Measurements from ENCODE around the gene KAZN. TPM values are rescaled to one million over a fixed set of nuclear protein-coding genes. Genes with fewer than 3 reads are reported as not detected.
"Not testable (repeated sequence)": the region's sequence is repeated elsewhere in the genome, so short reads cannot be mapped to it uniquely, and the experiment has no call there.

KAZN gene
- total RNA-seq = 2.2 TPM
- long read RNA-seq, partial matches to known transcripts = 3 of 9 reads
- long read RNA-seq, other reads (novel, unspliced or antisense) = 3 of 9 reads

DNA sequence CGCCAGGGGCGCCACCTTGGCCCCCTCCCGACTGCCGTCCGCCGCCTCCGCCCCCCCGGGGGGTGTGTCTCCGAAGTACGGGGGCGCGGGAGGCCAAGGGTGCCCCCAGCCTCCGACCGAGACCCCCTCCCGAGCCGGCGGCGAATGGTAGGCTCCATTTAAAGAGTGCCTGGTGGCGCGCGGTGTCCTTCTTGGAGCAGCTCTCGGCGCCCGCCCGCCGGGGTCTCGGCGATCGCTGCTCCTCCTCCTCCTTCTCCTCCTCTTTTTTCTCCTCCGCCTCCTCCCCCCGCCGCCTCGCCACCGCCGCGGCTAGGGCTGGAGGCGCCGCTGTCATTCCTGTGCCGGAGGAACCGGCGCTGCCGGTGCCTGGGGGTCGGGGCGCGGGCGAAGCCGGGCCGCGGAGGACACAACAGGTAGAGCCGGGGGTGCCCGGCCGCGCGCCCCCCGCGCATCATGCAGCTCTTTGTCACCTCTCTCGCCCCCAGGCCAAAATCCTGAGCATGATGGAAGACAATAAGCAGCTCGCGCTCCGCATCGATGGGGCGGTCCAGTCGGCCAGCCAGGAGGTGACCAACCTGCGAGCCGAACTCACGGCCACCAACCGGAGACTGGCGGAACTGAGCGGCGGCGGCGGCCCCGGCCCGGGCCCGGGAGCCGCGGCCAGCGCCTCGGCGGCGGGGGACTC is at the start of gene KAZN:
Gene KAZN, plus strand, starts transcription at position 188 of the 685 bp plus-strand sequence.
- intact Hi-C loops (cut with micrococcal nuclease) = no loop called here
- DNase-seq (peak; percentile 39), ATAC-seq (peak; percentile 72)

DNA sequence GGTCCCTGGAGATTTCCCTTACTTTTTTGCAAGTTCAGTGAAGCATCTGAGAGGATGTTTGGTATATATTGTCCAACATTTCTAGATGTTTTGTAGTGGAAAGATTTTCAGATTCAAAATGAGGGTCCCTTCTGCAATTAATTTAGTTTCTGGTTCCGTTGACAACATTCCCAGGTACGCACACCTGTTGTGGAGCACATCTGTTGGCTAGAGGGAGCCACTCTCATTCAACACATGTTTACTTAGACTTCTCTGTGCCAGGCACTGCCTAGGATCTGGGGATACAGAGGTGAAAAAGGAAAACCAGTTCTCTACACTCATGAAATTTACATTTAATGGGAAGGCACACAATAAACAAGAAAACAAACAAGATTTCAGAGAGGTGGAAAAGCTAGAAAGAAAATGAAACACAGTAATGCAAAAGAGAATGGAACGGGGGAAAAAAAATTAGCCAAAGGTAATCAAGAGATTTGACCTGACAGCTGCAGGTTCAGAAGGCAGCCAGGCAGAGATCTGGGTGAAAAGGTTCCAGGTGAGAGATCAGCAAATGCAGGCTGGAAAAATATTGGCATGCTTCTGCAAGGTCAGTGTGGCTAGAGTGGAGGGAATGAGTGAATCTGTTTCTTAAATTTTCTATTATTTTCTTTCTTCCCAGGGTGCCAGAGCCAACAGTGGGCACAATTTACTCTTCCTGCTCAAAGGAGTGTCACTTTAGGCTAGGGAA is 48.4 kb upstream of the KAZN start:
- intact Hi-C loops (cut with micrococcal nuclease) = no loop called here
- ATAC-seq (no peak), DNase-seq (no peak)

DNA sequence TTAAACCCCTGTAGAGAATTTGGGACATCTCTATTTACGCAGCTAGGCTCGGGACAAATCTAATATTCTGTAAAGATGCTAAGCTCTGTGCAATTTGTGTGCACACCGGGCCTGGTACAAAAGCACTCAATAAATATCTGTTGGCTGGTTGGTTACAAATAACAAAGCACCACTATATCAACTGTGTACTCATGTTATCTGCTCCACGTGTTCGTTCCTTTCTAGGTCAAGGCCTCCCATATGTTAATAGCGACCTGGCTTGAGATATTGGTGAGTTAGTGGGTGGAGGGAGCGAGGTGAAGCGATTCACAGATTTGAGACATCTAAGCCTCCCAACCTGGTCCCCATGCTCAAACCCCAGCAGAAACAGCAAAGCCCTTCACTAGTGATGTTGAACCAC is 47.1 kb upstream of the KAZN start:
- no peak for DNase-seq
- intact Hi-C loops (cut with micrococcal nuclease) = no loop called here
- ATAC-seq = no peak

DNA sequence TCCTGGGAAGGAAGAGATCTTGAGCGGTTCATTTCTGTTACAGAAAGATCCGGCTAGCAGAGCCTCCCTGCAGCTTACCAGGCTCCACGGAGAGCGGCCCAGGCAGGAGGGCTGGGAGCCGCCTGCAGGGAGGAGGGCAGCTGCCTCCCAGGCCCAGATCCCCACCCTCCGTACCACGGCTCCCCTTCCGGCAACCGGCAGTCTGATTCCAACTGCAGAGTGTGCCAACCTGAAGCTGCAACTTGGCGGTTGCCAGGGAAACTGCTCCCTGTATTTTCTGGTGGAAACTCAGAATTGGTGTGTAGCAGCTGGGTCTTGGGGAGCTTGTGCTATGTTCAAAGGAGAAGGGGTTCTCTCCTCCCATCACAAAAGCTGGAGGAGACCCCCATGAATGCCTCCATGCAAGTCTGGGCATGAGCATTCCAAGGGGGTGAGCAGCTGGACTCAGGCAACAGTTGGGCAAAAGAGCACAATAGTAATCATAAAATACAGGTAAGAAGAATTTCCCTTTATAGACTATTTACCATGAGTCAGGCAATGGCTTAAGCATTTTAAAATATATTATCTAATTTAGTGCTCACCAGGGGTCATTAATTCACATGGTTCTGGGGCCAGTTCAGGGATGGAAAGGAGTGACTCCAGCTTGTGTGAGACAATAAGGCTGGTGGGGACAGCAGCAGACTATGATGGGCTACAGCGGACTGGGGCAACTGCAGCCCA is 46.1 kb upstream of the KAZN start:
- intact Hi-C loops (cut with micrococcal nuclease) = no loop called here
- ATAC-seq (no peak), DNase-seq (no peak)

DNA sequence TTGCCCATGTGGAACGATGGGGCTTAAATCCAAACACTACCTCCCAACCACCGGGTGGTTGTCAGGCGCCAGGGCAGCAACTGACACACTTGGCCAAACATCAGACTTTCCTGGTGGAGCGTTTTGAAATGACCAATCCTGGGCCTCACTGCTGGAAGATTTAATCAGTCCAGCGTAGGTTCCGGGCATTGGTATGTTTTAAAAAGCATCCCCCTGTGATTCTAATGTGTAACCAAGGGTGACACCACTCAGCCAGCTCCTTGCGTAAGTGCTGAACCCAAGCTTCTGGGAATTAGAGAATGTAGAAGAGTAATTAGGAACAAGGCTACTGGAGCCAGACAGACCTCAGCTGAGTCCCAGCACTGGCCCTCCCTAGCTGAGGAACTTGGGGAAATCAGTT is 44.8 kb upstream of the KAZN start:
- ATAC-seq = peak; percentile 66
- no peak for DNase-seq
- intact Hi-C loops (cut with micrococcal nuclease) = no loop called here

DNA sequence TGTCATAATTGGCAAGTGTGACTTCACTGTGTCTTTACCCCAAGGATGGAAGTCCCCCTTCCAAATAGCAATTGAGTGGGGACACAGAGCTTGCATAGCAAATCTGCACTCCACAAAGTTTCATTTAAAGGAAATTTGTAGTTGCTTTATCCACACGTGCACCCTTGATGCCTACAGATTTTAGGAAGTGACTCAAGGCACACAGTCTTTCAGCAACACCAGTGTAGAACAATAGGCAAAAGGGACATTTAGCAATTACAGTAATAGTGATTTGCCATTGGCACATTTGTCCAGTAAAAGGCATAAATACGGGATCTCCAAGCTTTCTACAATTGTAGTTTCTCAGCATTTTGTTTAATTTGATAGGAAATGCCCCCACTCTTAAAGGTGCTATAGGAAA is 43.4 kb upstream of the KAZN start:
- no peak for DNase-seq
- intact Hi-C loops (cut with micrococcal nuclease) = no loop called here
- no peak for ATAC-seq

DNA sequence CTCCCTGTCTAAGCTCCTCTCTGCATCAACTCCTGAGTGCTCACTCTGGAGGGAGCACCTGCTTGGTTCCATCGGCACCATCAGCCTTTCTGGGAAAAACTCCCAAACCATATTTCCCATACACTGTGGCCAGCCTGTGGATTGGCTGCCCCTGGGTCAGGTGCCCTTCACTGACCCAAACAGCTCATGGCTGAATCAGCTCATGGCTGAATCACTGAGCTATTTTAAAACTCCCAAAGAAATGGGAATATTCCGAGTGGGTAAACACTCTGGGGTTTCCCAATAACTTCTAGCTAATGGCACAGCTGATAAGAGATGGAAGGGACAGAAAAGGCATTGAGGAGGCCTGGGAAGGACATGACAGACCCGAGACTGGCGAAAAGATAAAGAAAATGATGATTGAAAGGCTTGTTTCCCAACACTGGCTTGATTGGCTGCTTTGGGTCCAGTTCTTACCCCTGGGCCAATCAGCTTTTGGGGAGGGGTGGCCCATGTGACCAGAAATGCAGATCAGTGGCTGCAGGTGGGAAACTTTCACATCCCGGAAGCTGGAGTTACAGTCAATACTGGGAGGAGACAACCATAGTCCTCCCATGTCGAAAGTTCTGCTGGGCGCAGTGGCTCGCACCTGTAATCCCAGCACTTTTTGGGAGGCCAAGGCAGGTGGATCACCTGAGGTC is 37.3 kb upstream of the KAZN start:
- intact Hi-C loops (cut with micrococcal nuclease) = no loop called here
- ATAC-seq = no peak
- DNase-seq = no peak

DNA sequence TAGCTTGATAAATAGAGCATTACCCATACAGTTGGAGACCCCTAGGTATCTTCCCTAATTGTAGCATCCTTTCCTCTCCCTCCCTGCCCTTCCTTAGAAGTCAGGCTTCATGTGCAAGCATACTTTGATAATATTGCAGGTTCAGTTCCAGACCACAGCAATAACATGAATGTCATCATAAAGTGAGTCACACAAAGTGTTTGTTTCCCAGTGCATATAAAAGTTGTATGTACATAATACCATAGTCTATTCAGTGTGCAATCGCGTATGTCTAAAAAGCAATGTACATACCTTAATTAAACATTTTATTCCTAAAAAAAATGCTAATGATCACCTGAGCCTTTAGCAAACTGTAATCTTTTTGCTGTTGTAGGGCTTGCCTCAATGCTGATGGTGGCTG is 33.4 kb upstream of the KAZN start:
- ATAC-seq (no peak), DNase-seq (no peak)
- intact Hi-C loops (cut with micrococcal nuclease) = no loop called here

DNA sequence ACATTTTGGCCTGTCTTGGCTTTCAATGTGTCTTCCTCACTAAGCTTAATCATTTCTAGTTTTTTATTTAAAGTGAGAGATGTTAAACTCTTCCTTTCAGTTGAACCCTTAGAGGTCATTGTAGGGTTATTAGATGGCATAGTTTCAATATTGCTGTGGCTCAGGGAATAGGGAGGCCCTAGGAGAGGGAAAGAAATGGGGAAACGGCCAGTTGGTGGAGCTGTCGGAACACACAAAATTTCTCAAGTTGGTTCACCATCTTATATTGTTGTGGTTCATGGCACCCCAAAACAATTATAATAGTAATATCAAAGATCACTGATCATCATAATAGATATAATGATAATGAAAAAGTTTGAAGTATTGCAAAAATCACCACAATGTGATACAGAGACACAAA is 31.4 kb upstream of the KAZN start:
- no peak for ATAC-seq
- intact Hi-C loops (cut with micrococcal nuclease) = no loop called here

DNA sequence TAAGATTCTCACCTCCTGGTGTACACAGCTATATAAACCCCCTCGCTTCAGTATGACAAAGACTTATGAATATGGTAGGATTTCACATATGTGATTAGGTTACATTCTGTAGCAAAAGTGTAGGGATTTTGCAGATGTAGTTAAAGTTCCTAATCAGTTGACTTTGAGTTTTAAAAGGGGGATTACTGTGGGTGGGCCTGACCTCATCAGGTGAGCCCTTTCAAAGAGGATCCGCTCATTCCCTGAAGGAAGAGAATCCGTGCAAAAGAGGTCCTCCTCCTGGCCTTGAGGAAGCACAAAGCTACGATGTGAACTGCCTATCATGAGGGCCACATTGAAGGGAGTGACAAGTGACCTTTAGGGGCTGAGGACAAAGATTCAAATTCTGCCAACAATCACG is 30.6 kb upstream of the KAZN start:
- DNase-seq (no peak), ATAC-seq (no peak)
- intact Hi-C loops (cut with micrococcal nuclease) = no loop called here

More for the DNA sequence above, 31.4 kb upstream of the KAZN start:
- DNase-seq = no peak

DNA sequence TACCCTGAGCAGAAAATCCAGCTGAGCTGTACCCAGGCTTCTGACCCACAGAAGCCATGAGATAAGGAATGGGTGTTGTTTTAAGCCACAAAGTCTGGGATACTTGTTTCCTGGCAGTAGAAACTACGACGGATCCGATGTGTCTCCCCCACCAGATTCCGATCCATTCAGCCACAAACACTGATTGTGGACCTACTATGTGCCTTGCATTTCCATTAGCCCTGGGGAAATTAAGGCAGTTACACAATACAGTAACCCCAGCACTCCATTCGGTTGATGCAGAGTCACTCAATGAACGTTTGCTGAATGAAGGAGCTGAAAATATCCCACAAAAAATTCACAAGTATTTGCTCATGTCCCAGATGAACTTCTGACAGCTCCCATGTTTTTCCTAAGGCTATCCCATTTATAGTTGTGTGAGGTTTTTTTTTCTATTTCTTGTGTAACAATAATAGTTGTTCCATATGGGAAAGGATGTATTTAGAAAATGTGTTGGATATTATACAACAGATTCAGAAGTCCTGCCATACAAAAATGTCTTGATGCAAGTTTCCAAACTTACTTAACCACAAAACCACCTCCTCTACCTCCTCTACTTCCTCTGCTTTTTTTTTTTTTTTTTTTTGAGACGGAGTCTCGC is 29.6 kb upstream of the KAZN start:
- intact Hi-C loops (cut with micrococcal nuclease) = no loop called here
- no peak for DNase-seq
- no peak for ATAC-seq

DNA sequence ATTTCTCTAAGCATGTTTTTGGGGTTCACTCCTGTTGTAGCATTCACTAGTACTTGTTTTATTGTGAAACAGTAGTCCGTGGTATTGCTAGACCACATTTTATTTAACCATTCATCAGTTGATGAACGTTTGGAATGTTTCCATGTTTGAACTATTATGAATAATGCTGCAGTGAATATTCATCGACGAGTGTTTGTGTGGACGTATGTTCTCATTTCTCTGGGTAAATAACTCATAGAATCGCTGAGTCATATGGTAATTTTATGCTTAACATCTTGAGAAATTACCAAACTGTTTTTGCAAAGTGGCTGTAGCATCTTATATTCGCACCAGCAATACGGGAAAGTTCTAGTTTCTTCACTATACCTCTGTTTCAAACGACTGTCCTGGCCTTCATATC is 28.0 kb upstream of the KAZN start:
- ATAC-seq = no peak
- no peak for DNase-seq
- intact Hi-C loops (cut with micrococcal nuclease) = no loop called here

DNA sequence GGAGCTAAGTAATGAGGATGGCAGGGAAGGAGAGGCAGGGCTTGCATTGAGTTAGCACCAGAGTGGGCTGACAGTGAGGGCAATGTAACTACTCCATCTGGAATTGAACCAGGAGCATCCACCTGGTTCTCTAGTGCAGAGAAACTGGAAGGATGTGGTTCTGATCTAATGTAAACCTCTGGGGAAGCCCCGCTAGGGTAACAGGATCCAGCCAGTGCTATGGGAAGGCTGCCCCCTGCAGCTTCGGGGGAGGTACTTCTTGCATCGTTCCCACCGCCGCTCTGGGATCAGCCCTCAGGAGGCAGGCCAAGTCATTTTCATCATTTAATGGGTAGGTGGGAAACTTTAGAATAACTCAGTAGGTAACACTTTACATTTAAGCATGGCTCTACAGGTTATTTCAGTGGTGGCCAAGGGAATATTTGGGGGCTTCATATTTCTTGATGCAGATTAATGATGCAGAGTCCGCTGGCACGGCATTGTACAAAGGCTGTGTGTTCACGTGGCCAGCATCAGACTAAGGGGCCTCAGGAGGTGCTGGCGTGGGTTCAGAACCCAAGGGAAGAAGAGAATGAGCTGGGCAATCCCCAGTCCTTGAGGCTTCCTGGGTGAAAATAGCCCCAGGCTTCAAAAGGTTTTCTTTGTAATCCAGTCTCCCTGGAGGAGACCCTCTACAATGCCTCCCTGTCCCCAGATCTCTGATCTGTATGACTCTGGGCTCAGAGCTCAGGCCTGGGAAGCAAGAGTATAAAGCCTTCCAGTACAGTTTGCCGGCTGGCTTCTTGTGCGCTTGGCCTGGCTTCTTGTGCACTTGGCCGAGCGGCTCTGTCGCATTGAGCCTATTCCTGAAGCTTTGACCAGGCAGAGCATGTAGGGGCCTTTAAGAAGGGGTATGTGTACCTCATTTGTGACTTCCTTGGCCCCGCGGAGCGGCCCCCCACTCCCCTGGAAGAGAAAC is 26.4 kb upstream of the KAZN start:
- intact Hi-C loops (cut with micrococcal nuclease) = no loop called here
- DNase-seq (no peak), ATAC-seq (no peak)

DNA sequence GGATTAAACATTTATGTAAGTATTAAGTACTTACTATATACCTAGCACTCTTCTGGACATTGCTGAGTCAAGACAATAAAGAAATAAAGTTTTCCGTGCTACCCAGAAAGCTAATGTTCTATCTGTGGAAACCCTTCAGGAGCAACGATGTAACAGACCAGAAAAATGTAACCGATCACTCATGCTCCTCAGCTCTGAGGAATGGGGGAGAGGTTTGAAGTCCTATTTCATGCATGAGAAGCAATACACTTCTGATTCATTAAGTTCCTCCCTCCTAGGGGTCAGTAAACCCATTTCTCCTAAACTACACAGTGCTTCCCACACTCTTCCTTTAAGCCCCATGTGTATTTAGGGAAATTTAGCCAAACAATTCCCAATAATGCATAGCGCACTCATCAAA is 25.6 kb upstream of the KAZN start:
- ATAC-seq = no peak
- DNase-seq = no peak
- intact Hi-C loops (cut with micrococcal nuclease) = no loop called here

DNA sequence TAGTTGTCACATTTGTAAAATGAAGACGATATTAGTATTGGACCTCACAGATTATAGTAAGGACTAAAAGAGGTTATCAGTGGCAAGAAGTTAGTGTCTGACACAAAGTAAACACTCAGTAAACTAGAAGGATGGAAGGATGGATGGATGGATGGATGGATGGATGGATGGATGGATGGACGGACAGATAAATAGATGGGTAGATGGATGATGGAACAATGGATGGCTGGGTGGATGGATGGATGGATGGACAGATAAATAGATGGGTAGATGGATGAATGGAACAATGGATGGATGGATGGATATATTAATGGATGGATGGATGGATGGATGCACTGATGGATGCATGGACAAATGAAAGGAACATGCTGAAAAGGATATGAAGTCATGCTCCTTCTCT is 22.3 kb upstream of the KAZN start:
- intact Hi-C loops (cut with micrococcal nuclease) = no loop called here

DNA sequence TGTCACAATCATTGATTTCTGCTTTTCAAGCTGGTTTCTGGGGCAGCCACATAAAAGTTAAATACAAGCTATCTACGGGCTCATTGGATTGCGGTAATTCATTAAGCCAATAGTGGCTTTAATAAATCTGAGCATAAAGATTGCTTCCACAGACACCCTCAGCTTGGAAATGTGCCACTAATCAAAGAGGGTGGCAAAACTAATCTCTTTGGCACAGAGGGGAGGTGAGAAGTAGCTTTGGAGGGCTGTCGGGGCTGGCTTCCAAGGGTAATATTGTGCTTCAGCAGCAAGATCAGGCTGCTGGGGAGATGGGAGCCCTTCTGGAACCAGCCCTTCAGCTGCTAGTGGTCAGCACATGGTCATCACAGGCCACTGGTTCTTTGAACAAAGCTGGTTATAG is 21.2 kb upstream of the KAZN start:
- intact Hi-C loops (cut with micrococcal nuclease) = no loop called here
- DNase-seq (no peak), ATAC-seq (no peak)

More for the DNA sequence above, 22.3 kb upstream of the KAZN start:
- DNase-seq = no peak
- ATAC-seq = no peak

DNA sequence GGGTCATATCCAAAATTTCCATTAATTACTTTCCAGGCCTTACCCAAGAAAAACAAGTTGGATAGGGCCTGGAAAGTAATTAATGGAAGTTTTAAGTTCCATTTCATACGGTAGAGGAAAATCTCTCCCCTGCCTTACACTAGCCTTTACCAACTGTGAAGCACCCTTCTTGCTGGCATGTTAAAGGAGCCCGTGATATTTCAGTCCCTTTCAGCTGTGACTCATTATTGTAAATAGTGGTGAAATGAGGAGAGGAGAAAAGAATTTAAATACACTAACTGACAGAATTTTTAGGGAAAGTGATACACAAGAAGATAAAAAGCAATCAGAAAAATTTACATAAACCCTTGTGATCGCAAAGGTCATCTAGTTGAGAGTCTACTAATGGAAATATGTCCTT is 20.3 kb upstream of the KAZN start:
- DNase-seq (no peak), ATAC-seq (no peak)
- intact Hi-C loops (cut with micrococcal nuclease) = no loop called here

DNA sequence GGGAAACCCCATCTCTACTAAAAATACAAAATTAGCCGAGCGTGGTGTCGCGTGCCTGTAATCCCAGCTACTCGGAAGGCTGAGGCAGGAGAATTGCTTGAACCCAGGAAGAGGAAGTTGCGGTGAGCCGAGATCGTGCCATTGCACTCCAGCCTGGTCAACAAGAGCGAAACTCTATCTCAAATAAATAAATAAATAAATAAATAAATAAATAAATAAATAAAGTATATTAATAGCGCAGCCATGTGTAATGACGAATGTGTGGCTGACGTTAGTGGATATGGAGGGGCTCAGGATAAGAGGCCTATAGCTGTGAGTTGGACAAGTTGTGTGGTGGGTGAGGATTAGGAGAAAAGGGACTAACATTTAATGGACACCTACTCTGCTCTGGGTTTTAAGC is 18.2 kb upstream of the KAZN start:
- intact Hi-C loops (cut with micrococcal nuclease); ATAC-seq; DNase-seq: not testable (repeated sequence)
